GM19324 (cell line): ENCODE results near the gene B3GALT4.
"Not testable (repeated sequence)": the region's sequence is repeated elsewhere in the genome, so short reads cannot be mapped to it uniquely, and the experiment has no call there.

Experiments used
- ATAC-seq: cut with Tn5 transposase; IDR thresholded peaks from one replicate; pipeline ENCODE4 v1.9.1; 2021; ENCODE audit warnings: mild to moderate bottlenecking, moderate library complexity; ENCODE audit not compliant: unreplicated experiment, low FRiP score

The B3GALT4 gene

GRCh38 chr6:33271468-33272274, 5.3 kb upstream of the B3GALT4 start, which contains the start of the genes RPS18 and VPS52:
Gene RPS18 (plus strand): TSS chr6:33272075. CDS start chr6:33272120, 45 bp downstream.
Gene VPS52 (minus strand): TSS chr6:33271876. CDS start chr6:33271675, 201 bp downstream.
- ATAC-seq = peak; percentile 85

GRCh38 chr6:33272275-33273128, 4.4 kb upstream of the B3GALT4 start:
- no peak for ATAC-seq

- ATAC-seq = no peak
Observed at GRCh38 chr6:33273129-33273923, 3.6 kb upstream of the B3GALT4 start.

GRCh38 chr6:33273924-33274902, 2.7 kb upstream of the B3GALT4 start:
- no peak for ATAC-seq

- not testable (repeated sequence) for ATAC-seq
Observed at GRCh38 chr6:33275795-33276580, 935 bp upstream of the B3GALT4 start.

- no peak for ATAC-seq
Observed at GRCh38 chr6:33276581-33276863, 401 bp upstream of the B3GALT4 start.

- no peak for ATAC-seq
Observed at GRCh38 chr6:33277663-33278391, 904 bp downstream of the B3GALT4 start.

- ATAC-seq = no peak
Observed at GRCh38 chr6:33278392-33278741, 1.4 kb downstream of the B3GALT4 start.

- no peak for ATAC-seq
Observed at GRCh38 chr6:33278810-33279209, 1.9 kb downstream of the B3GALT4 start.

- ATAC-seq = no peak
Observed at GRCh38 chr6:33279257-33279695, 2.4 kb downstream of the B3GALT4 start.

GRCh38 chr6:33279971-33280511, 3.1 kb downstream of the B3GALT4 start:
- ATAC-seq = no peak

GRCh38 chr6:33280539-33280938, 3.6 kb downstream of the B3GALT4 start:
- ATAC-seq = no peak

GRCh38 chr6:33285214-33285613, 8.3 kb downstream of the B3GALT4 start:
- ATAC-seq = not testable (repeated sequence)

- ATAC-seq = no peak
Observed at GRCh38 chr6:33286946-33287914, 10.3 kb downstream of the B3GALT4 start.

- peak; percentile 3 for ATAC-seq
Observed at GRCh38 chr6:33288141-33288920, 11.4 kb downstream of the B3GALT4 start.
